ENCODE results near the gene HTR3A.

The HTR3A gene

GRCh38 chr11:114025329-114025907 lies 50.5 kb downstream of the HTR3A start:
- no peak for DNase-seq

GRCh38 chr11:114026355-114026754 lies 51.4 kb downstream of the HTR3A start:
- DNase-seq, result peak; percentile 37

- DNase-seq, result no peak
Observed at GRCh38 chr11:114027391-114027790, 52.5 kb downstream of the HTR3A start.

GRCh38 chr11:114027926-114028325 lies 53.0 kb downstream of the HTR3A start:
- no peak for DNase-seq

GRCh38 chr11:114031246-114031966 lies 56.5 kb downstream of the HTR3A start:
- DNase-seq, result peak; percentile 61

- peak; percentile 36 for DNase-seq
Observed at GRCh38 chr11:114031967-114032320, 57.0 kb downstream of the HTR3A start.

- DNase-seq, result no peak
Observed at GRCh38 chr11:114033066-114033465, 58.2 kb downstream of the HTR3A start.

- no peak for DNase-seq
Observed at GRCh38 chr11:114033572-114033971, 58.7 kb downstream of the HTR3A start.

GRCh38 chr11:114034956-114035355 lies 60.0 kb downstream of the HTR3A start:
- DNase-seq, result no peak

GRCh38 chr11:114036147-114036811 lies 61.4 kb downstream of the HTR3A start:
- peak; percentile 91 for DNase-seq

- peak; percentile 43 for DNase-seq
Observed at GRCh38 chr11:114036958-114037357, 62.0 kb downstream of the HTR3A start.

GRCh38 chr11:114039551-114039950 lies 64.6 kb downstream of the HTR3A start:
- no peak for DNase-seq
